SK-N-MC (cell line): ENCODE data around the gene DQX1.

Experiments
- DNase-seq: peaks from one replicate; pipeline ENCODE4 v3.0.0-alpha.2; 2011; ENCODE audit warnings: low read depth, low spot score
- H3K27ac ChIP-seq: fragments of 200-600 bp; sonication (generic); 2 replicates; pipeline ENCODE4 v1.5.1; 2016; ENCODE audit warnings: mixed run types
- H3K36me3 ChIP-seq: fragments of 200-600 bp; sonication (generic); 2 replicates; pipeline ENCODE4 v1.6.1; 2017; ENCODE audit warnings: antibody characterized with exemption, low read length, mixed read lengths; ENCODE audit not compliant: insufficient read depth
- H3K4me3 ChIP-seq: fragments of 200-600 bp; sonication (generic); 2 replicates; pipeline ENCODE4 v1.5.1; 2016
- H3K9ac ChIP-seq: fragments of 200-600 bp; sonication (generic); 2 replicates; pipeline ENCODE4 v1.8.0; 2017; ENCODE audit warnings: mixed run types, mixed read lengths; ENCODE audit not compliant: insufficient read length
- H3K9me3 ChIP-seq: fragments of 200-600 bp; sonication (generic); 2 replicates; pipeline ENCODE4 v1.6.1; 2017; ENCODE audit warnings: low read depth, mild to moderate bottlenecking, antibody characterized with exemption, low read length, moderate library complexity, mixed read lengths
- EZH2 ChIP-seq: fragments of 200-600 bp; sonication (generic); IDR thresholded peaks from one replicate; pipeline ENCODE4 v1.6.1; 2017; ENCODE audit warnings: antibody characterized with exemption
- FOXP2 ChIP-seq: optimal IDR thresholded peaks from 2 replicates; pipeline ENCODE3; 2011; ENCODE audit warnings: mild to moderate bottlenecking, moderate library complexity; ENCODE audit not compliant: insufficient read depth; ENCODE audit errors: extremely low read length, control extremely low read depth
- POLR2AphosphoS5 ChIP-seq: IDR thresholded peaks from 2 replicates; pipeline ENCODE4 v1.6.1; 2012; ENCODE audit warnings: mild to moderate bottlenecking, low read depth, low read length, borderline replicate concordance

Gene DQX1

DNA sequence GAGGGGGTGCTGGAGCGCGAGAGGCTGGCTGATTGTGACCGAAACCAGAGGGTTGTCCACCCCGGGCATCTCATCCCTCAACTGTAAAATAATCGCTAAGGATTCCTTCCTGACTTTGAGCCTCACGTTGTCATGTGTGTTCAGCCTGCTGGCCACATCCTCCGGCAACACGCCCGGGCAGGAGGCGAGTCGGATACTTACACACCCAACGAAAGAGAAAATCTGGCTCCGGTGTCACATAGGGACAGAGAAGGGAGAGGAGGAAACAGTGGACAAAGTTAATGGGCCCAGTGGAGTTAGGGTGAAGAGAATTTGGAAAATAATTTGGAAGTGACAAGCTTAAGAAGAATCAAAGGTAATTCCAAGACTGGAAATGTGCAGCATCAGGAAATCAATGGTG is 9.4 kb downstream of the DQX1 start:
- no peaks in the 10 kb centered on the region for H3K36me3 ChIP-seq
- no peak overlapping the region for H3K27ac ChIP-seq
- H3K9ac ChIP-seq, result no peak overlapping the region
- TF ChIP-seq POLR2AphosphoS5, result no peak
- no peak for TF ChIP-seq EZH2
- TF ChIP-seq FOXP2, result no peak
- DNase-seq, result no peak
- no peak overlapping the region for H3K4me3 ChIP-seq
- H3K9me3 ChIP-seq, result no peaks in the 10 kb centered on the region

DNA sequence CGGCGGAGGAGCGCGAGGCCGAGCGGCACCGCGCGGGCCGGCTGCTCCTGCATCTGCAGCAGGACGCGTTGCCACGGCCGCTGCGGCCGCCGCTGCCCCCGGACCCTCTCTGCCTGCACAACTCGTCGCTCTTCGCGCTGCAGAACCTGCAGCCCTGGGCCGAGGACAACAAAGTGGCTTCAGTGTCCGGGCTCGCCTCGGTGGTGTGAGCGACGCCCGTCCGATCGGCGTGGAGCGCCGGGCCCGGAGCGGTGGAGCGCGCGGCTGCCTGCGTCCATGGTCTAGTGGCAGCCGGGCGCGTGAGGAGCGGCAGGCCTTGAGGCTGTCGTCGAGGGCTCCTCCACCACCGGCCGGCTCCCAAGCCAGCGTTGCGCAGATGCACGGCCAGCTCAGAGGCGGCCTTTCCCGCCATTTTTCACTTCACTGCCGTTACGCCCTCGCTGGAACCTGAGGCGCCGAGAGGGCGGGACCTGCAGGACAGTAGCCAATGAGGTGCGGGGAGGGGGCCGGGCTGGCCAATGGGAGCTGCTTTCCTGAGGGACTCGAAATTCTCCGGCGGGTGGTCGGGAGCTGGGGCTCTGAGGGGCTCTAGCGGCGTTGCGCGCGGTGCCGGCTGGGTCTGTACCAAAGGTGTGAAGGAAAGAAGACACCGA is 9.9 kb downstream of the DQX1 start:
- TF ChIP-seq POLR2AphosphoS5 (no peak), FOXP2 (no peak), EZH2 (no peak)
- H3K4me3 ChIP-seq, result no peak overlapping the region
- H3K36me3 ChIP-seq, result no peaks in the 10 kb centered on the region
- DNase-seq, result no peak
- no peaks in the 10 kb centered on the region for H3K9me3 ChIP-seq
- H3K9ac ChIP-seq, result no peak overlapping the region
- no peak overlapping the region for H3K27ac ChIP-seq

DNA sequence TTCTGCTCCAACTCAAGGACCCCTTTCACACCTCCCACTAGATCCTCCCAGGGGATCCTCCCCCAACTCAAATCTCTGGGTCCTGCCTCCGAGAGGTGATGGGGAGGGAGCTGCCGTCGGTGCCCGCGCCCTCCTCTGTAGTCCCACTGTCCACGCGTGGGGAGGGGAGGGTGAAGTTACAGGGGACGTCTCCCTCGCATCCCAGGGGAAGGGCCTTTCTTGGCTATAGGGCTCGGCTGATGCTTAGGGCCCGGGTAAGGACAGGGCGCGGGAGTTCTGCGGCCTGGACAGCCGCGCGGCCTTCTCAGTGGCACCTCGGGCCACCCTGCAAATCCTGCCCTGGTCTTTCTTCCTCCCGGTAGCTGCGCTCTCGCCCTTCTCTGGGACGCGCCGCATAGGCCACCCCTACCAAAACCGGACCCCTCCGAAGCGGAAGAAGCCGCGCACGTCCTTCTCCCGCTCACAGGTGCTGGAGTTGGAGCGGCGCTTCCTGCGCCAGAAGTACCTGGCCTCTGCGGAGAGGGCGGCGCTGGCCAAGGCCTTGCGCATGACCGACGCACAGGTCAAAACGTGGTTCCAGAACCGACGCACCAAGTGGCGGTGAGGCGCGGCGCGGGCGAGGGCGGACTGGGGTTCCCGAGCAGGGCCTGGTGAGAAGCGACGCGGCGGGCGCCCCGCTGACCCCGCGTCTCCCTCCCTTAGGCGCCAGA is 10.6 kb downstream of the DQX1 start:
- no peak for DNase-seq
- TF ChIP-seq EZH2, result no peak
- TF ChIP-seq POLR2AphosphoS5, result no peak
- TF ChIP-seq FOXP2, result no peak
- Histone ChIP-seq H3K9ac (no peak overlapping the region), H3K27ac (no peak overlapping the region), H3K9me3 (no peaks in the 10 kb centered on the region), H3K36me3 (no peaks in the 10 kb centered on the region), H3K4me3 (no peak overlapping the region)

DNA sequence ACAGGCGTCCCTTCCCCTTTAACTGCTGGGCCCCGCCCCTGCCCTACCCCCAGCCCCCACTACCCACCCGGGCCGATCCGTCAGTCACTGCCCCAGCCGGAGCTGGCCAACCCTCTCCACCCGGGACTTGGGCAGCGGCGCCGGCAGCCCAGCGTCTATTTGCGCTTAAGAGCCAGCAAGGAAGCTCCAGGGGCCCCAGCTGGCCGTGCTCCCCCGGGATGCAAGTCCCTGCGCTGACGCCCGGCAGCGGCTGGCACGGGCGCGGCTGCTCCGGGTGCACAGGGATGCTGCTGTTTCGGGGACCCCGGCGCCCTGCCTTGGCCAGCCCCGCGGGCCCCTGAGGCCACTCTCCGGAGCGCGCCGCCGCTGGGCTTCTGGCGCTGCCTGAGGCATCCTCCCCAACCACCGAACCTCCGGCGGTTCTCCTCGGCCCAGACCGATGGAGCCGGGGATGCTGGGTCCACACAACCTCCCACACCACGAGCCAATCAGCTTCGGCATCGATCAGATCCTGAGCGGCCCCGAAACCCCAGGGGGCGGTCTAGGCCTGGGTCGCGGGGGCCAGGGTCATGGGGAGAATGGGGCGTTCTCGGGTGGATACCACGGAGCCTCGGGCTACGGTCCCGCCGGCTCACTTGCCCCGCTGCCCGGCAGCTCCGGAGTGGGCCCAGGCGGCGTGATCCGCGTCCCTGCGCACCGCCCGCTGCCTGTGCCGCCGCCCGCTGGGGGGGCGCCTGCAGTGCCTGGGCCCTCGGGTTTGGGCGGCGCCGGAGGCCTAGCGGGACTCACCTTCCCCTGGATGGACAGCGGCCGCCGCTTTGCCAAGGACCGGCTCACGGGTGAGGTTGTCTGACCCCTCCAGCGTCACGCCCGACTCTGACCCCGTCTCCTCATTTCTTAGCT is 11.4 kb downstream of the DQX1 start, which contains the start of gene TLX2:
TLX2 (plus strand) TSS at position 83 of the 903 bp plus-strand sequence; CDS start at position 440, 357 bp downstream.
- no peak for TF ChIP-seq FOXP2
- no peak for TF ChIP-seq POLR2AphosphoS5
- no peak for TF ChIP-seq EZH2
- DNase-seq, result no peak
- no peak within 1 kb of the TSS for H3K27ac ChIP-seq
- H3K36me3 ChIP-seq, result no peaks in the 10 kb centered on the region
- H3K9me3 ChIP-seq, result no peaks in the 10 kb centered on the region
- no peak within 1 kb of the TSS for H3K9ac ChIP-seq
- H3K4me3 ChIP-seq, result peak within 1 kb of the TSS; percentile 55

DNA sequence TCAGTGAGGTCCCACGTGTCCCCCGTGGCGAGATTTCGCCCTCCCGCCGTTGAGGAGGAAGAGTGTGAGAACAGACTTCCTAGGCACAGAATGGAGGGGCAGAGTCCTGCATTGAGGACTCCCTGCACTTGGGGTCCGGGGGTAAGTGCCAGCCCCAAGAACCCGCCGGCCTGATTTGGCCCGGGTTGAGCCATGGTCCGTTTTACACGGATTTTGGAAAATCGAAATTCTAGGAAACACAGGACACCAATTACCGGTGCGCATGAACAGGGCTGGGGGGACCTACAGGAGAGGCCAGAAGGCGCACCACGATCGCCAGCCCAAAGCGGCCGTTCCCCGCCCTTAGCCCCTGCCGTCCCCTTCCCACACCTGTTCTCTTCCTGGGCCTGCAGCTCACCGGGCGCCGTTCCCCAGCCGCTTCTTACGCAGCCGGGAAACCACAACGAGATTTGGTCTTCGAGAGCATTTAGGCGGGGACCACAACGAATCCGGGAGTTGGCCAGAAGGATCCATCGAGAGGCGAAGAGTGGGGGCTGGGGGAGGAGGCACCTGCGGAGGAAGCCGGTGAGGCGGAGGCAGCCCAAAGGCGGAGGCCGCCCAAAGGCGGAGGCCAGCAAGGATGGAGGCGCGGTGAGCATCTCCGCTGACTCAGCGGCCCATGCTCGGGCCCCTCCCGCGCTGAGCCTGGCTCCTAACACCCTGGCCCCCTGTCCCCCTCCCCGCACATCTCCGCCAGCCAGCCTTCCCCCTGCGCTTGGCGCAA is 12.2 kb downstream of the DQX1 start:
- no peaks in the 10 kb centered on the region for H3K36me3 ChIP-seq
- no peak overlapping the region for H3K9ac ChIP-seq
- TF ChIP-seq FOXP2 (no peak), EZH2 (no peak), POLR2AphosphoS5 (no peak)
- DNase-seq, result no peak
- H3K9me3 ChIP-seq, result no peaks in the 10 kb centered on the region
- H3K27ac ChIP-seq, result no peak overlapping the region
- peak overlapping the region; percentile 55 for H3K4me3 ChIP-seq

DNA sequence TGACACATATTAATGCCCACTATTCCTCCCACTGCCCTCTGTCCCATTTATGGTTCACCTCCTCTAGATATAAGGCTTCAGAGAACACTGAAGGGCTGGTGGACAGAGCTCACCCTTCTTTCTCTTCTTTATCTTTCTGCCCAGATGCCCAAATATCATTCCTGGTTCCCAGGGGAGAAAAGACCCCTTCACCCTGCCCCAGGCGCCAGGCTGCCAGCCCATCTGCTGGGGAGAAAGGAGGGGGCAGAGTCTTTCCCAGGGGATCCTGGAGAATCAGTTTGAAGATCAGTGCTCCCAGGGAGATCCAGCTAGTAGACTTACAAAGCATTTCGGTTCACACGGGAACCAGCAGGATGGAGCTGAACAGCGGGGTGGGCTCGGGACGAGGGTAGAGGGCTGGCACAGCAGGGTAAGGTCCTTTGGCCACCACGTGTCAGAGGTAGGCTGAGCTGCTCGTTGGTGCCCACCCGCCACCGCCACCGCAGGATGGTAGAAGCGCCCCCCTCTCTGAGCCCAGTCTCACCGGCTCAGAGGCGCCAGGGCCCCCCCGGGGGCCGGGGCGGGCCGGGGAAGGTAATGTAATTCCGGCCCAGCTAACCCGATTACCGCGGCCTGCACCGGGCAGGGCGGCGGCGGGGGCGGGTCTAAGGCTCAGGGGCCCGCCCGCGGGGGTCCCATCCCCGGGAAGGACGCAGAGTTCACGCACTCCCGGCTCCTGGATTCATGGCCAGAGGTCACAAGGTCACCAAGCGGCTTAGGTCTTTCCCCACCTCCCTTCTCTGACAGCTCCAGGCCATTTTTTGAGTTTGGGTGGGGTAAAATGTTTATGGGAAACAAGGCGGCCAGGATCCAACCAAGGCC is 13.1 kb downstream of the DQX1 start:
- Histone ChIP-seq H3K4me3 (no peak overlapping the region), H3K36me3 (no peaks in the 10 kb centered on the region), H3K9ac (no peak overlapping the region), H3K27ac (no peak overlapping the region), H3K9me3 (no peaks in the 10 kb centered on the region)
- no peak for DNase-seq
- no peak for TF ChIP-seq FOXP2
- TF ChIP-seq EZH2, result no peak
- TF ChIP-seq POLR2AphosphoS5, result no peak

DNA sequence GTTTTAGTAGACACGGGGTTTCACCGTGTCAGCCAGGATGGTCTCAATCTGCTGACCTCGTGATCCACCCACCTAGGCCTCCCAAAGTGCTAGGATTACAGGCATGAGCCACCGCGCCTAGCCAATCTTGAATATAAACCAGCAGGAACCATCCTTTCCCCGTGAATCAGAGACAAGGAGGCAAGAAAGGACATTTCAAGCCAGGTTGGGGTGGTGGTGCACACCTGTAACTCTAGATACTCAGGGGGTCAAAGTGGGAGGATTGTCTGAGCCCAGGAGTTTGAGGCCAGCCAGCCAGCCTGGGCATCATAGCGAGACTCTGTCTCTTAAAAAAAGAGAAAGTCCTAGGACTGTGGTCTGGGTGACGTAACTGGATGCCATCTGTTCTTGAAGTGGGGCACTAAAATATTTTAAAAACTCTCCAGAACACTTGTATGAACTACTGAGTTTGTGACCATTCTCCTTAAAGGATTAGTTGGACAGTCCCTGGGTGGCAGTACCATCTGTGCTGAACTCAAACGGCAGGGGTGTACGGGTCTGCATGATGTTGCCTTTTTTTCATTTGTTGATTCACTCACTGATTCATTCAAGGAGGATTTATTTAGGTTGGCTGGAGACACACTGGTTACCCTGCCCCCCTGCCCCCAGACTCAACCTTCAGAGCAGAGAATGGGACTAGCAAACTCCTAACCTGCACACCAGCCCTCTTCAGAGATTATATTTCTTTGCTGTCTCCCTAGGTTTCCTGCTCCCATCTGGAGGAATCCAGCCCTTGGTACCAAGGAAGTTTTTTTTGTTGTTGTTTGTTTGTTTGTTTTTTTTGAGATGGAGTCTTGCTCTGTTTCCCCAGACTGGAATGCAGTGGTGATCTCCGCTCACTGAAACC is 14.7 kb downstream of the DQX1 start:
- no peak for DNase-seq
- Histone ChIP-seq H3K9ac (no peak overlapping the region), H3K36me3 (0 out of 2 replicates have a peak, but pooled peaks cover 3% of the 10 kb centered on the region), H3K4me3 (no peak overlapping the region), H3K9me3 (no peaks in the 10 kb centered on the region), H3K27ac (no peak overlapping the region)
- TF ChIP-seq FOXP2 (no peak), POLR2AphosphoS5 (no peak), EZH2 (no peak)
